GM12874 (cell line): ENCODE measurements around the gene CACNB3.

Source experiments
- TF ChIP-seq, protein P1 (sequence below): IDR thresholded peaks from 2 replicates; pipeline ENCODE4 v1.5.1; 2011; ENCODE audit warnings: low read depth, mild to moderate bottlenecking, control low read depth, low read length, moderate library complexity; ENCODE audit not compliant: insufficient read depth

Gene CACNB3

DNA sequence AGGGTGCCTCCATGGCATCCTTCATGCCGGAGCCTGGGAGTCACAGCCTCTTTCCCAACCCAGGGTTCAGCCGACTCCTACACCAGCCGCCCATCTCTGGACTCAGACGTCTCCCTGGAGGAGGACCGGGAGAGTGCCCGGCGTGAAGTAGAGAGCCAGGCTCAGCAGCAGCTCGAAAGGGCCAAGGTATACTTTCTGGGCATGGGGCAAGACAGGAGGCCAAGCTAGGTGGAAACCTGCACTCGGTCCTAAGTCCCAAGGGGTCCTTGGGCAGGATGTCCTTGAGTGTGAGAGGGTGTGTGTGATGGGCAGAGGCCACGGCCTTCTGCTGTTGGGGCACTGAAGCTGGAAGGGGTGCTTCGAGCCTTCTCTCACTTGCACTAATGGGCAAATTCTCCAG is 5.0 kb downstream of the CACNB3 start:
- TF ChIP-seq, protein P1, sequence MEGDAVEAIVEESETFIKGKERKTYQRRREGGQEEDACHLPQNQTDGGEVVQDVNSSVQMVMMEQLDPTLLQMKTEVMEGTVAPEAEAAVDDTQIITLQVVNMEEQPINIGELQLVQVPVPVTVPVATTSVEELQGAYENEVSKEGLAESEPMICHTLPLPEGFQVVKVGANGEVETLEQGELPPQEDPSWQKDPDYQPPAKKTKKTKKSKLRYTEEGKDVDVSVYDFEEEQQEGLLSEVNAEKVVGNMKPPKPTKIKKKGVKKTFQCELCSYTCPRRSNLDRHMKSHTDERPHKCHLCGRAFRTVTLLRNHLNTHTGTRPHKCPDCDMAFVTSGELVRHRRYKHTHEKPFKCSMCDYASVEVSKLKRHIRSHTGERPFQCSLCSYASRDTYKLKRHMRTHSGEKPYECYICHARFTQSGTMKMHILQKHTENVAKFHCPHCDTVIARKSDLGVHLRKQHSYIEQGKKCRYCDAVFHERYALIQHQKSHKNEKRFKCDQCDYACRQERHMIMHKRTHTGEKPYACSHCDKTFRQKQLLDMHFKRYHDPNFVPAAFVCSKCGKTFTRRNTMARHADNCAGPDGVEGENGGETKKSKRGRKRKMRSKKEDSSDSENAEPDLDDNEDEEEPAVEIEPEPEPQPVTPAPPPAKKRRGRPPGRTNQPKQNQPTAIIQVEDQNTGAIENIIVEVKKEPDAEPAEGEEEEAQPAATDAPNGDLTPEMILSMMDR, result no peak

DNA sequence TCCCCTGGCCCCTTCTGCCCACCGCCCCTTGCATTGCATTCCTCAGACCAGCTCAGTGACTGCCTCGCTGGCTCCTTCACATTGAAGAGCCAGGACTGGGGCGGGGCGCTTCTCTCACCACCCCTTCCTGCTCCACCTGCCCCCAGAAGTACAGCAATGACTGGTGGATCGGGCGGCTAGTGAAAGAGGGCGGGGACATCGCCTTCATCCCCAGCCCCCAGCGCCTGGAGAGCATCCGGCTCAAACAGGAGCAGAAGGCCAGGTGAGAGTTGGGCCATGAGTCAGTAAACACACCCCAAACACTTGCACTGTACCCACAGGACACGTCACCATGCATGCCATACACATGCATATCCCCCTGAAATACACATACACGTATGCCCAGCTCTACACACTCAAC is 5.8 kb downstream of the CACNB3 start:
- TF ChIP-seq, protein P1, result no peak

DNA sequence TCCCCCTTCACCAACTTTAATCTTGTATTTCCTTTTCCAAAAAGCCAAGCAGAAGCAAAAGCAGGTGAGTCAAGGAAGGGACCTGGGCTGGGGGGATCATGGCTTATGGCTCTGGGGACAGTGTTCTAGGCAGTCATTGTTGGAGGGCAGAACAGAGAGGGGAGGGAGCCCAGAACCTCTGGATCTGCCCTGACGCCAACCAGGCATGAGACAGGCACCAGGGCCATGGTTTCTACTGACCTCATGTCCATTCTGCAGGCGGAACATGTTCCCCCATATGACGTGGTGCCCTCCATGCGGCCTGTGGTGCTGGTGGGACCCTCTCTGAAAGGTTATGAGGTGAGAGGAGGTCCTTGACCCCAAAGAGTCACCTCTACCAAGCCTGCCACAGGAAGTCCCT is 6.6 kb downstream of the CACNB3 start:
- TF ChIP-seq, protein P1, result no peak

DNA sequence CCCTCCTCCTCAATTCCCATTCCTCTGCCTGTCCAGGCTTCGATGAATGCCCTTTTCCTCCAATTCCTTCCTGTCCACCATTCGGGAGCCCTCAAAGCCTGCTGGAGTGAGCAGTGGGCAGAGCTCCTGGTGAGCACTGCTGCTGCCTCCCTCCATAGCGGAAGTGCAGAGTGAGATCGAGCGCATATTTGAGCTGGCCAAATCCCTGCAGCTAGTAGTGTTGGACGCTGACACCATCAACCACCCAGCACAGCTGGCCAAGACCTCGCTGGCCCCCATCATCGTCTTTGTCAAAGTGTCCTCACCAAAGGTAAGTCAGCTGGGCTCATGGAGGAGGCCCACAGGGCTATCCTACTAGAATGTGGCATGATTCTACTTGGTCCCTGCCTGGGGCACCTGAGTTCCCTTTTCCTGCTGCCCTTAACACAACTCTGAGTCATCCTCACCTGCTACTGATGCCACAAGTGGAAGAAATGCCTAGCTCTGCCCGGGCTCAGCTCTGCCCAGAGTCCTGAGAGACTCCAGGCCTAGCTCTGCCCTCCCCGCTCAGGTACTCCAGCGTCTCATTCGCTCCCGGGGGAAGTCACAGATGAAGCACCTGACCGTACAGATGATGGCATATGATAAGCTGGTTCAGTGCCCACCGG is 8.0 kb downstream of the CACNB3 start:
- TF ChIP-seq, protein P1, result no peak

DNA sequence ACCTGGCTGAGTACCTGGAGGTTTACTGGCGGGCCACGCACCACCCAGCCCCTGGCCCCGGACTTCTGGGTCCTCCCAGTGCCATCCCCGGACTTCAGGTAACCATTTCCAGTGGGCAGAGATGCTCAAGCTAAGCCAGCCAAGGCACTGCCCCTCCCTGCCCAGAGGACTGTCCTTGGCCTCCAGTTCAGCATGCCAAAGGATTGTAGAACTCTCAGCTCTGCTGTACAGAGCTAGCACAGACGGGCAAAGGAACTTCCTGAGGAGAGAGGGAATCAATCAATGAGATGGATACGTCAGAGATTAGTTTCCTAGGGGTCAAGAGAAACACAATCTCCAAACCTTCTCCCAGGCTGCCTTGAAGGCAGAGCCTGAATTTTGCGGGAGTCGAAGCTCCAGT is 8.7 kb downstream of the CACNB3 start:
- TF ChIP-seq, protein P1, result no peak

DNA sequence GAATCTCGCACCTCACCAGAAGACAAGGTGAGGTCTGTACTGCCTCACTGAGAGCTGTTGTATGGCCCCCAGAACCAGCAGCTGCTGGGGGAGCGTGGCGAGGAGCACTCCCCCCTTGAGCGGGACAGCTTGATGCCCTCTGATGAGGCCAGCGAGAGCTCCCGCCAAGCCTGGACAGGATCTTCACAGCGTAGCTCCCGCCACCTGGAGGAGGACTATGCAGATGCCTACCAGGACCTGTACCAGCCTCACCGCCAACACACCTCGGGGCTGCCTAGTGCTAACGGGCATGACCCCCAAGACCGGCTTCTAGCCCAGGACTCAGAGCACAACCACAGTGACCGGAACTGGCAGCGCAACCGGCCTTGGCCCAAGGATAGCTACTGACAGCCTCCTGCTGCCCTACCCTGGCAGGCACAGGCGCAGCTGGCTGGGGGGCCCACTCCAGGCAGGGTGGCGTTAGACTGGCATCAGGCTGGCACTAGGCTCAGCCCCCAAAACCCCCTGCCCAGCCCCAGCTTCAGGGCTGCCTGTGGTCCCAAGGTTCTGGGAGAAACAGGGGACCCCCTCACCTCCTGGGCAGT is 9.3 kb downstream of the CACNB3 start:
- TF ChIP-seq, protein P1, result no peak

DNA sequence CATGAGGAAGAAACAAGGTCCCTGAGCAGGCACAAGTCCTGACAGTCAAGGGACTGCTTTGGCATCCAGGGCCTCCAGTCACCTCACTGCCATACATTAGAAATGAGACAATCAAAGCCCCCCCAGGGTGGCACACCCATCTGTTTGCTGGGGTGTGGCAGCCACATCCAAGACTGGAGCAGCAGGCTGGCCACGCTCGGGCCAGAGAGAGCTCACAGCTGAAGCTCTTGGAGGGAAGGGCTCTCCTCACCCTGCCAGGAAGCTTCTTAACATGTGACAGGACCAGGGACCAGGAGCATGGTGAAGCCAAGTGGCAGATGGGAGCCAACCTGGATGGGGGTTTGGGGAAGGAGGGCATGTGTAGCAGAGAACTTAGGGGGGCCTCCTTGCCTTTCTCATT is 10.0 kb downstream of the CACNB3 start:
- TF ChIP-seq, protein P1, result no peak
